Measurements from ENCODE around the gene WDR90. TPM values are rescaled to one million over a fixed set of nuclear protein-coding genes. Genes with fewer than 3 reads are reported as not detected.

Gene WDR90
- total and polyA plus RNA-seq, 2 of the 13 experiments (the other 11 are each of a cell fraction or from before 2014, with no cell fraction given): 14.9 to 28.9 TPM

- TF ChIP-seq, protein P1, sequence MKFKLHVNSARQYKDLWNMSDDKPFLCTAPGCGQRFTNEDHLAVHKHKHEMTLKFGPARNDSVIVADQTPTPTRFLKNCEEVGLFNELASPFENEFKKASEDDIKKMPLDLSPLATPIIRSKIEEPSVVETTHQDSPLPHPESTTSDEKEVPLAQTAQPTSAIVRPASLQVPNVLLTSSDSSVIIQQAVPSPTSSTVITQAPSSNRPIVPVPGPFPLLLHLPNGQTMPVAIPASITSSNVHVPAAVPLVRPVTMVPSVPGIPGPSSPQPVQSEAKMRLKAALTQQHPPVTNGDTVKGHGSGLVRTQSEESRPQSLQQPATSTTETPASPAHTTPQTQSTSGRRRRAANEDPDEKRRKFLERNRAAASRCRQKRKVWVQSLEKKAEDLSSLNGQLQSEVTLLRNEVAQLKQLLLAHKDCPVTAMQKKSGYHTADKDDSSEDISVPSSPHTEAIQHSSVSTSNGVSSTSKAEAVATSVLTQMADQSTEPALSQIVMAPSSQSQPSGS (CRISPR knock-in tag; IDR thresholded peaks at IDR 0.05): no peak
- TF ChIP-seq ZNF510 (CRISPR knock-in tag; IDR thresholded peaks at IDR 0.05; ENCODE audit: low read depth): no peak; the same call in 1 of the 2 replicates
- TF ChIP-seq CC2D1A (CRISPR knock-in tag; IDR thresholded peaks at IDR 0.05): no peak
- peak in 1 of 2 experiments; percentile 32; a peak in 1 of 4 replicates for TF ChIP-seq EP300 (IDR thresholded peaks at IDR 0.05; ENCODE audit: low read depth in 2 of 2, low read length in 2 of 2)
- no peak for TF ChIP-seq EP300 (CRISPR knock-in tag; IDR thresholded peaks at IDR 0.05; ENCODE audit: borderline replicate concordance)
- no peak for TF ChIP-seq TSC22D2 (CRISPR knock-in tag; IDR thresholded peaks at IDR 0.05; ENCODE audit: borderline replicate concordance)
- no peak for TF ChIP-seq ZNF124 (CRISPR knock-in tag; IDR thresholded peaks at IDR 0.05)
- no peak for TF ChIP-seq ZNF274 (CRISPR knock-in tag; IDR thresholded peaks at IDR 0.05)
- TF ChIP-seq RXRB (CRISPR knock-in tag; IDR thresholded peaks at IDR 0.05; ENCODE audit: borderline replicate concordance): no peak
- no peak for TF ChIP-seq ZFYVE20 (CRISPR knock-in tag; IDR thresholded peaks at IDR 0.05; ENCODE audit: borderline replicate concordance, low read depth)
- no peak for TF ChIP-seq SRY (CRISPR knock-in tag; IDR thresholded peaks at IDR 0.05)
- TF ChIP-seq ZSCAN12 (CRISPR knock-in tag; IDR thresholded peaks at IDR 0.05): no peak
- TF ChIP-seq ZNF569 (CRISPR knock-in tag; IDR thresholded peaks at IDR 0.05; ENCODE audit: borderline replicate concordance): no peak
- TF ChIP-seq, protein P2, sequence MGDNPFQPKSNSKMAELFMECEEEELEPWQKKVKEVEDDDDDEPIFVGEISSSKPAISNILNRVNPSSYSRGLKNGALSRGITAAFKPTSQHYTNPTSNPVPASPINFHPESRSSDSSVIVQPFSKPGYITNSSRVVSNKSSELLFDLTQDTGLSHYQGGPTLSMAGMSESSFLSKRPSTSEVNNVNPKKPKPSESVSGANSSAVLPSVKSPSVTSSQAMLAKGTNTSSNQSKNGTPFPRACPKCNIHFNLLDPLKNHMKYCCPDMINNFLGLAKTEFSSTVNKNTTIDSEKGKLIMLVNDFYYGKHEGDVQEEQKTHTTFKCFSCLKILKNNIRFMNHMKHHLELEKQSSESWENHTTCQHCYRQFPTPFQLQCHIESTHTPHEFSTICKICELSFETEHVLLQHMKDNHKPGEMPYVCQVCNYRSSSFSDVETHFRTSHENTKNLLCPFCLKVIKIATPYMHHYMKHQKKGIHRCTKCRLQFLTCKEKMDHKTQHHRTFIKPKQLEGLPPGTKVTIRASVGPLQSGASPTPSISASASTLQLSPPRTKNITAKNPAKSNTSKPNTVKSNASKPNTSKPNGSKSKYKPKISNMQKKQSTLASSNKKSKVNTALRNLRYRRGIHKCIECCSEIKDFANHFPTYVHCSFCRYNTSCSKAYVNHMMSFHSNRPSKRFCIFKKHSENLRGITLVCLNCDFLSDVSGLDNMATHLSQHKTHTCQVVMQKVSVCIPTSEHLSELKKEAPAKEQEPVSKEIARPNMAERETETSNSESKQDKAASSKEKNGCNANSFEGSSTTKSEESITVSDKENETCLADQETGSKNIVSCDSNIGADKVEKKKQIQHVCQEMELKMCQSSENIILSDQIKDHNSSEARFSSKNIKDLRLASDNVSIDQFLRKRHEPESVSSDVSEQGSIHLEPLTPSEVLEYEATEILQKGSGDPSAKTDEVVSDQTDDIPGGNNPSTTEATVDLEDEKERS (CRISPR knock-in tag; IDR thresholded peaks at IDR 0.05): peak; percentile 56; the same call in 1 of the 2 replicates
- TF ChIP-seq ZNF556 (CRISPR knock-in tag; IDR thresholded peaks at IDR 0.05; ENCODE audit: borderline replicate concordance): no peak; the same call in 1 of the 2 replicates
- TF ChIP-seq KLF9 (CRISPR knock-in tag; IDR thresholded peaks at IDR 0.05; ENCODE audit: low read depth): no peak
- no peak for TF ChIP-seq ZNF616 (CRISPR knock-in tag; IDR thresholded peaks at IDR 0.05; ENCODE audit: low read depth)
- TF ChIP-seq GZF1 (CRISPR knock-in tag; IDR thresholded peaks at IDR 0.05): no peak
- peak; percentile 94 for TF ChIP-seq ZNF687 (CRISPR knock-in tag; IDR thresholded peaks at IDR 0.05)
- no peak for TF ChIP-seq MEIS1 (CRISPR knock-in tag; IDR thresholded peaks at IDR 0.05; ENCODE audit: borderline replicate concordance)
- TF ChIP-seq KMT2A (CRISPR knock-in tag; IDR thresholded peaks at IDR 0.05): no peak; the same call in 1 of the 2 replicates
- TF ChIP-seq SRF (IDR thresholded peaks at IDR 0.05; ENCODE audit: low read depth, low read length): no peak
- no peak for TF ChIP-seq ZBTB8A (CRISPR knock-in tag; IDR thresholded peaks at IDR 0.05; ENCODE audit: borderline replicate concordance, low read depth)
These were observed 18.8 kb upstream of the WDR90 start (continued) for GRCh38 chr16:630249-630814.
